Naive thymus-derived CD8-positive, alpha-beta T cell (primary cell): ENCODE measurements around the gene ST7. TPM values are rescaled to one million over a fixed set of nuclear protein-coding genes. Genes with fewer than 3 reads are reported as not detected.

ENCODE experiments used
- ATAC-seq, 2 donors: fragments of 150-1000 bp; cut with Tn5 transposase in 1 of 2; sonication (Bioruptor Pico), chemical (Tn5 transposase) in 1 of 2; 1 replicate in 1 of 2; 2 replicates in 1 of 2; pipeline ENCODE4 v1.10.0; 2021; ENCODE audit warnings: mild to moderate bottlenecking in 2 of 2, moderate library complexity in 2 of 2
- POLR2A ChIA-PET: fragments of 350-600 bp; sonication (Branson Sonifier 250); formaldehyde crosslinking; loops from one replicate; lab custom pipeline; 2021; ENCODE audit warnings: antibody characterized with exemption; lab: Charles Lee
- DNase-seq, 10 donors: peaks; one replicate each; pipeline versions ENCODE4 v3.0.0 to v3.0.0-alpha.2; 2020 to 2022
- H3K27ac Mint-ChIP-seq, 10 donors: one replicate each; pipeline ENCODE4 v1.8.0; 2020 to 2022; ENCODE audit warnings: mild to moderate bottlenecking in 10 of 10, mixed read lengths in 10 of 10, moderate library complexity in 4 of 10, inconsistent platforms in 1 of 10
- H3K27me3 Mint-ChIP-seq, 5 donors: one replicate each; pipeline ENCODE4 v1.8.0; 2021 to 2022; ENCODE audit warnings: mixed read lengths in 5 of 5
- H3K36me3 Mint-ChIP-seq, 3 donors: one replicate each; pipeline ENCODE4 v1.8.0; 2020 to 2022; ENCODE audit warnings: mixed read lengths in 3 of 3, mild to moderate bottlenecking in 2 of 3, inconsistent platforms in 1 of 3
- H3K4me1 Mint-ChIP-seq, 4 donors: one replicate each; pipeline ENCODE4 v1.8.0; 2021 to 2022; ENCODE audit warnings: mixed read lengths in 4 of 4
- H3K4me3 Mint-ChIP-seq, 10 donors: one replicate each; pipeline ENCODE4 v1.8.0; 2020 to 2022; ENCODE audit warnings: mild to moderate bottlenecking in 10 of 10, mixed read lengths in 10 of 10, moderate library complexity in 6 of 10, inconsistent platforms in 1 of 10
- H3K9me3 Mint-ChIP-seq, 9 donors: one replicate each; pipeline ENCODE4 v1.8.0; 2020 to 2022; ENCODE audit warnings: mixed read lengths in 9 of 9, mild to moderate bottlenecking in 3 of 9, inconsistent platforms in 1 of 9, moderate library complexity in 1 of 9
- microRNA-seq: library from miRNA; unstranded; fragments of <30 nt; microRNA quantifications from one replicate; pipeline ENCODE4 v1.2.0, GENCODE V29; 2022; ENCODE audit warnings: borderline microRNAs expressed
- polyA plus RNA-seq, 3 donors: library from polyadenylated mRNA; unstranded; fragments of 300-500 nt; fragmentation: Illumina TruSeq; gene quantifications; one replicate each; pipeline ENCODE4 v1.2.3, GENCODE V29; 2021
- total RNA-seq, 8 experiments: library from RNA in 2 of 8; stranded (reverse) in 2 of 8; gene quantifications; one replicate each; pipeline ENCODE4 v1.2.3 and lab custom pipeline; 2021 to 2026

The ST7 gene
- total and polyA plus RNA-seq, 5 experiments from 2014 or later = 1.3 to 5.3 (median 3.0) TPM

DNA sequence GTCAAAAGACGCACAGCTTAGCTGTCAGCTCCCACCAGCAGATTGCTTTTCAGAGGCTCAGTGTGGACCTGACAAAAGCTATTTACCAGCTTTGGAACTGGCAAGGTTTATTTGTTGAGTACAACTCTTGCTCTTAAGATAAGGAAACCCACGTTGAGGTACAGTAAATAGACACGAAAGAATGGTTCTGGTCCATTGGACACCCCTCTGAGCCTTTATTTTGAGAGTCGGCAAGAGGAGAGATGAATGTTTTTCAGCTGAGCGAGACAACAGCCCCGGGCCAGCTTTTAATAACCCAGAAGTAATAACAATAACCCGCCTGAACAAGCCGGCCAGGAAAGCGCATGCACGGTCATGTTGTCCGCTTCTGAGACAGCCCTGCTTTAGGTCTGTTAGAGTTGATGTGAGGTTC is 320.5 kb downstream of the ST7 start:
- Mint-ChIP-seq H3K4me3 (no peak overlapping the region), H3K27me3 (peaks cover 3 to 22% (median 17%) of the 10 kb centered on the region in 5 donors), H3K36me3 (no peaks in the 10 kb centered on the region), H3K27ac (no peak overlapping the region), H3K4me1 (no peaks in the 10 kb centered on the region), H3K9me3 (no peaks in the 10 kb centered on the region)
- DNase-seq = no peak
- no peak for ATAC-seq
- POLR2A ChIA-PET = no interaction called here

DNA sequence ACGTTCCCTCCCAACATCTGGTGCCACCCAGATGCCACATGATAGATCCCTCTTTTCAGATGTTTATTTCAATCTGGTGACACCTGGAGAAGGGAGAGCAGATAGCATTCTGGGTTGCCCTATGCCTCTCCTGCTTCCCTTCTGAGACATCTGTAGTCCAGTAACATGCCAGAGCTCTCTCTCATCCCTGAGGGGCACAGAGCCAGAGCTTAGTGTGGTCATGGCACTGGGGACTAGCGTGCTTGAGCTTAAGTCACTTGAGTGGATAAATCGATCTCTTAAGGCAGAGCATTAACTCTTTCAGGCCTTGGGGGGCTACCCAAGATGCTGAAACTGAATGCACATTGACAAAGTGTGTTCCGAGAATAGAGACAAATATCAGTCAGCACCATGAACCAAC is 321.6 kb downstream of the ST7 start:
- no peak overlapping the region for H3K4me3 Mint-ChIP-seq

DNA sequence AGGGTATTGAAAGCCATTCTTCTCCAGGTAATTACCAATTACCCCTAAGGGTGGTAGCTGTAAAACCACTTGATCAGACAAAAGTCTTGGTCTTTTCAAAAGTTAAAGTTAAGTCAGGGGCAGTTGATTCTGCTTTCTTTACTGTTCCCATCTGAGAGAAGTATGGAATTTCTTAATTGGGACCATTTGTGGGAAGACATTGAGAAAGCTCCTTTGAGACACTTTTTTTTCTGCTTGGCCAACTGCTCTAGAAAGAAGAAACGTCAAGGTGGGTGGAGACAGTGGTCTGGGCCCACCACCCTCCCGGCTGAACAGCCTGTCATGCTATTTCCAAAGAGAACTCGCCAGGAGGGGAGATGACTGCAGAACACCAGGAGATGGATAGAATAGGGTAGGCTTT is 324.3 kb downstream of the ST7 start:
- POLR2A ChIA-PET = no interaction called here
- no peak overlapping the region for H3K4me3 Mint-ChIP-seq
- DNase-seq (no peak), ATAC-seq (no peak)
- no peak overlapping the region for H3K27ac Mint-ChIP-seq
- H3K9me3 Mint-ChIP-seq = no peaks in the 10 kb centered on the region
- peaks cover 0 to 2% (median 0%) of the 10 kb centered on the region in 4 donors for H3K4me1 Mint-ChIP-seq
- no peaks in the 10 kb centered on the region for H3K36me3 Mint-ChIP-seq
- peaks cover 5 to 27% (median 18%) of the 10 kb centered on the region in 5 donors for H3K27me3 Mint-ChIP-seq

More for the DNA sequence above, 321.6 kb downstream of the ST7 start:
- no peaks in the 10 kb centered on the region for H3K36me3 Mint-ChIP-seq
- H3K4me1 Mint-ChIP-seq = peaks cover 0 to 2% (median 0%) of the 10 kb centered on the region in 4 donors
- POLR2A ChIA-PET = no interaction called here
- H3K9me3 Mint-ChIP-seq = no peaks in the 10 kb centered on the region
- no peak overlapping the region for H3K27ac Mint-ChIP-seq
- H3K27me3 Mint-ChIP-seq = peaks cover 5 to 27% (median 21%) of the 10 kb centered on the region in 5 donors
- ATAC-seq (no peak), DNase-seq (no peak)

DNA sequence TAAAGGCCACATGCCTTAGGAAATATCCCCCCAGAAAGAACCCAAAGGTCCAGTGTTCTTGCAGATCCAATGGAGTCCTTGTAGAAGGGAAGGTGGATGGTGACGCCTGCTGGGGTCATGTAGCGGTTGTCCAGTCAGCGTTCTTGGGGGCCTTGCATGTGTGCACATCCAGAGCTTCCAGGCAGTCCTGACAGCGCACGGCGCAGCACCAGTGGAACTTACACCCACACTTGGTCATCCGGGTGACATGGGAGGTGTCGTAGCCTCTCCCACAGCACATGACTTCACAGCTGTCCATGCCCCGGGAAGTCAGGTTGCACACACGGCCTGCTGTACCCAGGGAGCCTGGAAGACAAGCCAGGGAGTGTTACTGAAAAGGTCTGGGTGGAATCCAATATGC is 324.7 kb downstream of the ST7 start:
- peaks cover 0 to 2% (median 0%) of the 10 kb centered on the region in 4 donors for H3K4me1 Mint-ChIP-seq
- no peak for ATAC-seq
- no peak overlapping the region for H3K4me3 Mint-ChIP-seq
- H3K9me3 Mint-ChIP-seq = no peaks in the 10 kb centered on the region
- DNase-seq = no peak
- no peaks in the 10 kb centered on the region for H3K36me3 Mint-ChIP-seq
- POLR2A ChIA-PET = no interaction called here
- H3K27ac Mint-ChIP-seq = no peak overlapping the region
- peaks cover 5 to 27% (median 18%) of the 10 kb centered on the region in 5 donors for H3K27me3 Mint-ChIP-seq

DNA sequence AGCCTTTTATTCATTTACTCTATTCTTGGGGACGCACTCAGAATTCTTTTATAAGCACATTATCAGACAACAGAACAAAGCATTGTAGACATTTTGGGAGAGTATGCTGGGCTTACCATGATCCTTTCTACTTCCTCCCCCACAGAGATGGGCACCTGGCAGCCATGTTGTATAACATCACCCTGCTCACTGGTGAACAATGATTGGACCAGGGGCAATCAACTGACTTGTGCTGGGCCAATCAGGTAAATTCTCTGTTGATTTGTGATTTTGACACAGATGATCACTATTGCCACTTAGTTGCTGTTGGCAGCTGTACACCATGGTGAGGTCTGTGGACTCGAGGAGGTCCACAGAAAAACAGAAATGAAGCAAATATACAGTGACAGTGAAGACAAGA is 325.9 kb downstream of the ST7 start:
- no peaks in the 10 kb centered on the region for H3K9me3 Mint-ChIP-seq
- H3K4me1 Mint-ChIP-seq = peaks cover 0 to 2% (median 0%) of the 10 kb centered on the region in 4 donors
- peaks cover 5 to 27% (median 18%) of the 10 kb centered on the region in 5 donors for H3K27me3 Mint-ChIP-seq
- POLR2A ChIA-PET = no interaction called here
- ATAC-seq = no peak
- no peaks in the 10 kb centered on the region for H3K36me3 Mint-ChIP-seq
- no peak for DNase-seq
- no peak overlapping the region for H3K27ac Mint-ChIP-seq
- no peak overlapping the region for H3K4me3 Mint-ChIP-seq

Small RNA genes lying within 50 kb of the gene (microRNA-seq; reads per million reads assigned to microRNA genes)
- gene MIR6132 = not detected

Other genes with a start within 250 kb of the ST7 start
- 10 to 100 TPM; 88.4 to 94.5 TPM for gene CAPZA2, start 90.9 kb upstream of the ST7 start, total RNA-seq
- 100 to 1,000 TPM; 157 to 190 (median 162) TPM for gene CAPZA2, start 90.9 kb upstream of the ST7 start, polyA plus RNA-seq